Common myeloid progenitor, CD34-positive (primary cell): ENCODE results near the gene CYGB.
A peak's percentile ranks its signal among the peaks of the same experiment; 100 is the strongest.
"Not testable (repeated sequence)": the region's sequence is repeated elsewhere in the genome, so short reads cannot be mapped to it uniquely, and the experiment has no call there.

ENCODE experiments used
- CTCF ChIA-PET: fragments of 350-600 bp; sonication (Branson Sonifier 250); formaldehyde crosslinking; loops from one replicate; lab custom pipeline; 2021; ENCODE audit warnings: antibody characterized with exemption; lab: Charles Lee
- POLR2A ChIA-PET: fragments of 350-600 bp; sonication (Branson Sonifier 250); formaldehyde crosslinking; loops from one replicate; lab custom pipeline; 2021; ENCODE audit warnings: antibody characterized with exemption; lab: Charles Lee
- DNase-seq, 3 donors: peaks; one replicate each; pipeline versions ENCODE4 v3.0.0 to v3.0.0-alpha.2; 2013
- H3K27ac ChIP-seq, 2 experiments: 1 replicate in 1 of 2; 2 replicates in 1 of 2; pipeline ENCODE4 v1.7.0; 2013; ENCODE audit warnings: inconsistent platforms in 2 of 2, low read length in 2 of 2, mild to moderate bottlenecking in 2 of 2, low read depth in 1 of 2, moderate library complexity in 1 of 2; ENCODE audit not compliant: severe bottlenecking in 2 of 2, insufficient read depth in 1 of 2, poor library complexity in 1 of 2
- H3K27me3 ChIP-seq, 5 experiments: replicated peaks in 2 of 5; 1 replicate in 3 of 5; 2 replicates in 2 of 5; pipeline versions ENCODE4 v1.6.1 to v1.7.0; 2013; ENCODE audit warnings: low read length in 4 of 5, mild to moderate bottlenecking in 2 of 5, moderate library complexity in 2 of 5, inconsistent platforms in 1 of 5; ENCODE audit not compliant: insufficient read depth in 5 of 5, control insufficient read depth in 4 of 5
- H3K36me3 ChIP-seq, 4 experiments: 1 replicate in 2 of 4; 2 replicates in 2 of 4; pipeline versions ENCODE4 v1.6.1 to v1.7.0; 2013; ENCODE audit warnings: low read length in 3 of 4, control low read depth in 1 of 4, mild to moderate bottlenecking in 1 of 4; ENCODE audit not compliant: control insufficient read depth in 4 of 4, insufficient read depth in 4 of 4
- H3K4me1 ChIP-seq, 4 experiments: 1 replicate in 3 of 4; 2 replicates in 1 of 4; pipeline versions ENCODE4 v1.6.1 to v1.7.1; 2013; ENCODE audit warnings: low read length in 3 of 4, mild to moderate bottlenecking in 3 of 4, control low read depth in 1 of 4, inconsistent platforms in 1 of 4, moderate library complexity in 1 of 4; ENCODE audit not compliant: control insufficient read depth in 4 of 4, insufficient read depth in 4 of 4; ENCODE audit errors: control extremely low read depth in 1 of 4
- H3K4me3 ChIP-seq, 7 experiments: 1 replicate in 4 of 7; 2 replicates in 3 of 7; pipeline versions ENCODE4 v1.5.1 to v1.7.0; 2013; ENCODE audit warnings: mild to moderate bottlenecking in 7 of 7, low read length in 6 of 7, moderate library complexity in 6 of 7, inconsistent platforms in 2 of 7, low read depth in 2 of 7, control low read depth in 1 of 7; ENCODE audit not compliant: insufficient read depth in 4 of 7, control insufficient read depth in 1 of 7; ENCODE audit errors: extremely low read depth in 1 of 7
- H3K9me3 ChIP-seq, 5 experiments: 1 replicate in 4 of 5; 2 replicates in 1 of 5; pipeline versions ENCODE4 v1.6.1 to v1.7.1; 2013; ENCODE audit warnings: low read length in 4 of 5, mild to moderate bottlenecking in 2 of 5, inconsistent platforms in 1 of 5, low read depth in 1 of 5, moderate library complexity in 1 of 5; ENCODE audit not compliant: control insufficient read depth in 4 of 5, insufficient read depth in 2 of 5; ENCODE audit errors: control extremely low read depth in 1 of 5
- WGBS: methylation state at CpG from one replicate; pipeline ENCODE4 v1.1.5; 2013; ENCODE audit not compliant: insufficient coverage; 5-methylcytosine and 5-hydroxymethylcytosine counted together

Gene CYGB

GRCh38 chr17:76560036-76560876, 22.7 kb upstream of the CYGB start:
- H3K36me3 ChIP-seq: peaks cover 13 to 40% (median 20%) of the 10 kb centered on the region in 4 experiments
- CTCF ChIA-PET: interaction anchor here (1.0 to 7.5 kb wide), 13 partner anchors 9 to 63 kb away, joined by 3 to 57 read pairs (median 4); partner anchors contain the start of gene ST6GALNAC2
- H3K27me3 ChIP-seq: no peaks in the 10 kb centered on the region
- 84% methylated on average over 4 of the region's 10 CpGs for WGBS
- POLR2A ChIA-PET: interaction anchor here (1.1 kb wide), 1 partner anchor 33 kb away, joined by 3 read pairs; no protein-coding TSS in a partner anchor
- DNase-seq: no peak
- H3K4me3 ChIP-seq: peak overlapping the region in 2 of 7 experiments; percentile 33 to 45
- H3K4me1 ChIP-seq: peaks cover 13 to 66% (median 46%) of the 10 kb centered on the region in 4 experiments
- H3K27ac ChIP-seq: peak overlapping the region in 1 of 2 experiments; percentile 89
- no peaks in the 10 kb centered on the region for H3K9me3 ChIP-seq

GRCh38 chr17:76559460-76559859, 22.0 kb upstream of the CYGB start:
- peak overlapping the region in 3 of 7 experiments; percentile 97 to 99 (median 98) for H3K4me3 ChIP-seq
- H3K27me3 ChIP-seq, H3K9me3 ChIP-seq, DNase-seq: not testable (repeated sequence)
- H3K27ac ChIP-seq: peak overlapping the region in 1 of 2 experiments; percentile 89
- WGBS: 100% methylated on average over 2 of the region's 7 CpGs
- POLR2A ChIA-PET: interaction anchor here (1.1 kb wide), 1 partner anchor 32 kb away, joined by 3 read pairs; no protein-coding TSS in a partner anchor
- H3K36me3 ChIP-seq: peaks cover 12 to 33% (median 15%) of the 10 kb centered on the region in 4 experiments
- CTCF ChIA-PET: interaction anchor here (1.0 to 7.5 kb wide), 12 partner anchors 8 to 64 kb away, joined by 3 to 57 read pairs (median 11); partner anchors contain the start of gene ST6GALNAC2
- H3K4me1 ChIP-seq: peaks cover 13 to 69% (median 47%) of the 10 kb centered on the region in 4 experiments

- Histone ChIP-seq H3K27ac (peak overlapping the region; percentile 73 to 89), H3K36me3 (peaks cover 12 to 31% (median 14%) of the 10 kb centered on the region in 4 experiments), H3K9me3 (no peaks in the 10 kb centered on the region), H3K27me3 (no peaks in the 10 kb centered on the region), H3K4me1 (peaks cover 13 to 78% (median 55%) of the 10 kb centered on the region in 4 experiments), H3K4me3 (peak overlapping the region; percentile 28 to 99 (median 87))
- peak in 1 of 3 donors; percentile 34 for DNase-seq
- ChIA-PET POLR2A (interaction anchor here (0.5 to 1.6 kb wide), 5 partner anchors 9 to 108 kb away, joined by 3 to 8 read pairs (median 4); partner anchors contain the start of gene ST6GALNAC2), CTCF (interaction anchor here (0.6 to 7.5 kb wide), 25 partner anchors 9 to 1149 kb away, joined by 3 to 57 read pairs (median 7); partner anchors contain the start of genes AANAT, PRCD and ST6GALNAC2)
- WGBS: 0% methylated on average over 5 of the region's 14 CpGs
Measured at GRCh38 chr17:76558198-76559095, 20.9 kb upstream of the CYGB start.

- Histone ChIP-seq H3K9me3 (no peaks in the 10 kb centered on the region), H3K27ac (peak overlapping the region; percentile 89 to 90), H3K27me3 (no peaks in the 10 kb centered on the region), H3K4me1 (peaks cover 13 to 78% (median 57%) of the 10 kb centered on the region in 4 experiments), H3K36me3 (peaks cover 9 to 27% (median 12%) of the 10 kb centered on the region in 4 experiments), H3K4me3 (peak overlapping the region; percentile 30 to 99 (median 87))
- peak; percentile 98 to 99 (median 98) for DNase-seq
- 0% methylated on average over 18 of the region's 55 CpGs for WGBS
- ChIA-PET CTCF (interaction anchor here (0.6 to 7.5 kb wide), 27 partner anchors 8 to 1148 kb away, joined by 3 to 57 read pairs (median 7); partner anchors contain the start of genes AANAT, PRCD and ST6GALNAC2), POLR2A (interaction anchor here (0.7 to 1.6 kb wide), 9 partner anchors 8 to 53 kb away, joined by 3 to 8 read pairs (median 4); partner anchors contain the start of gene ST6GALNAC2)
Measured at GRCh38 chr17:76557368-76558197, 20.1 kb upstream of the CYGB start.

- Histone ChIP-seq H3K36me3 (peaks cover 9 to 22% (median 10%) of the 10 kb centered on the region in 4 experiments), H3K27me3 (no peaks in the 10 kb centered on the region), H3K27ac (peak overlapping the region; percentile 89 to 90), H3K4me3 (peak overlapping the region; percentile 30 to 99 (median 87)), H3K4me1 (peaks cover 13 to 76% (median 58%) of the 10 kb centered on the region in 4 experiments), H3K9me3 (no peaks in the 10 kb centered on the region)
- WGBS: 46% methylated on average over 22 of the region's 30 CpGs
- POLR2A ChIA-PET: interaction anchor here (0.7 to 1.6 kb wide), 8 partner anchors 9 to 53 kb away, joined by 3 to 8 read pairs (median 4); no protein-coding TSS in a partner anchor
- peak in 2 of 3 donors; percentile 71 to 76 for DNase-seq
- CTCF ChIA-PET: interaction anchor here (0.7 to 7.5 kb wide), 19 partner anchors 10 to 157 kb away, joined by 3 to 57 read pairs (median 8); partner anchors contain the start of genes AANAT, PRCD and ST6GALNAC2
Measured at GRCh38 chr17:76556765-76557367, 19.4 kb upstream of the CYGB start.
